HG03108 (cell line): ENCODE results near the gene PIGC.

ENCODE experiments used
- ATAC-seq: cut with Tn5 transposase; IDR thresholded peaks from one replicate; pipeline ENCODE4 v1.9.1; 2021; ENCODE audit warnings: moderate library complexity; ENCODE audit not compliant: unreplicated experiment

Gene PIGC

DNA sequence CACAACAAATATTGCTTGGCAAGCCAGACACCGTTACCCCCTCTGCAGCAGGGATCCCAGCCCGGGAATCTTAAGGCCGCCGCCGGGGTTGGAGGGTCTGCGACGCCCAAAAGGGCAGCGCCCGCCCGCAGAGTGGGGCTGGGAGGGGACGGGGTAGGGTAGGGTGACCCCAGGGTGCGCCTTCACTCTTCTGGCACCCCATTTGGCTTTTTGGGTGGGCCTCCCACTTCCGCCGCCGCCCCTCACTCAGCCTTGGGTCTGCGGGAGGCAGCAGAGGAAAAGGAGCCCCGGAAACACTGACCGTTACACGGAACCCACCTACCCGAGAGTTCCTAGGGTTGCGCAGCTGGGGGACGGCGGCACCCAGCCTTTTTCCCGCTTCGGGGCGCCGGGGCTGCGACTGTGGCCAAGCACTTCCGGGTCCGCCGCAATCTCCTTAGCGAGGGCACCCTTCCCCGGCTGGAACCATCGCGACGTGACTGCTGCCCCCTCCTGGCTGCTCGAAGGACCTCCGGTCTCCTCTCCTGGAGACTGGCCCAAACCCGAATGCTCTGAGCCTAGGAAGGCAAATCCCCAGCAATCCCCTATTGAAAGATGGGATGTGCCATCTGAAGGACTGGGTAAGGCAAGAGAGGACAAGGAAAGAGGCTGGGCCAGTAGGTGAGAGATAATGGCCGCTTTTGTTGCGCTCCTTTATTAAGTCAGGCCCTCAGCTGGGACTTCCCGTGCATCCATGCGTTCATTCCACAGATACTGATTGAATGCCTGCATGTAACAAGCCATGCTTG is at the start of gene PIGC:
Gene PIGC, minus strand, starts transcription at position 404 of the 788 bp plus-strand sequence. CDS start 1,447 bp downstream, outside the sequence.
- peak; percentile 98 for ATAC-seq

DNA sequence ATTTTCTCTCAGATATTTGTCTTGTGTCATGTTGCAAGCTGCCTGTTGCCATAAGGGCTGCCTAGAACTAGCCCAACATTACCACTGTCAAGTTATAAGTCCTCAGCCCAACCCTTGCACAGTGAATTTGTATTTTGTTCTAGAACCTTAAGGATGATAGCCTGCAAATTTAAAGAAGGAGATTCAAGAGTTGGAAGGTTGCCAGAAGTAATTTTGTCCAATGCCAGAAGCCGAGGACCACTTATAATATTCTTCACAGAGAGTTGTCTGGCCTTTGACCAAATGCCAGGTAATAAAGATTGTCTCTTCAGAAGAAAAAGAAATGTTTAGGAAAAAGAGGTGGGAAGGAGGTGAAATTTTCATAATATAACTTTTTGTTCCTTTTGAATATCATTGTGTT is 48.6 kb upstream of the PIGC start:
- no peak for ATAC-seq

DNA sequence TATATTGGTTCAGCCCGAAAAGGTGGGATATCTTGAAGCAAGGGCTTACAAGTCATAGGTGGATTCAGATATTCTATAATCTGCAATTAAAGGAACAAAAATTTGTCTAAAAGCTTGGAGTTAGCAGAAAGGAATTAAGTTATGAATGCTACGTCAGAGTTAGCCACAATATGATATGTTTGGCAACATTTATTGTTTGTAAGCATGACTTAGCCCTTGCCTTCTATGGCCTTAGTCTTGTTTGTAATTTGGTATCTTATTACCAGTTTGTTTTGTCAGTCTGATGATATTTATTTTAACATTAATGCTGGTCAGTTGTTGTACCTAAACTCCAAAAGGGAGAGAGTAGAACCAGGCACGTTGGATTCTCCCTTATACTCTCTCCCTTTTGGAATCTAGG is 46.0 kb upstream of the PIGC start:
- no peak for ATAC-seq

DNA sequence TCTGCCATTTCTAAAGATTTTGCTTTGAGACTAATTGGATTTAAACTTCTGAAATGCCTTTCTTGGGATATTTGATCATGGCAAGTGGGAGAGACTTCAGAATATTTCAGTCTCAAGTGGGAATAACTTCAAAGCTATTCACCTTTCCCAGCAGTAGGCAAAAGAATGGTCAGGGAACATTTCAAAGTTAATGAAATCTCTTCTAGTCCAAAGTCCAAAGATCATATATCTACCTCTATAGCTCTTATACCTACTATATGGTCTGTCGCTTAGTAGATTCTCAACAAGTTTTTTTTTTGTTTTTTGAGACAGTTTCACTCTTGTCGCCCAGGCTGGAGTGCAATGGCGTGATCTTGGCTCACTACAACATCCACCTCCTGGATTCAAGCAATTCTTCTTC is 44.5 kb upstream of the PIGC start:
- no peak for ATAC-seq

DNA sequence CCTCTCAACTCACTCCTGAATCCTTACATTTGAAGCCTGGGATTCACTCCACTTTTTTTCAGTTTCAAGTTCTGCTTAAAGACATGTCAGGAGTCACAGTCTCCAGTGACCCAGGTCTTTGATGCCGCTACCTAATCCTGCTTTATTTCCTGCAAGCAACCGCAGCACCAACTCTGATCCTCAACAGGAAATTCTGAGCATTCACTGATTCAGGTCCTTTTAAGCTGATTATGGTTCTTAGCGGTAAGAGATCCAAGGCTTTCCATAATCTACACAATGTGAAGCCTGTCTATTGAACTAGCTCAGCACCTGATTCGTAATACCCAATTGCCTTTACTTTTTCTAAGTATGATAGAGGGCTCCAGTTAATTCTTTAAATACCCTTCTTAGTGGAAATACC is 43.7 kb upstream of the PIGC start:
- no peak for ATAC-seq

DNA sequence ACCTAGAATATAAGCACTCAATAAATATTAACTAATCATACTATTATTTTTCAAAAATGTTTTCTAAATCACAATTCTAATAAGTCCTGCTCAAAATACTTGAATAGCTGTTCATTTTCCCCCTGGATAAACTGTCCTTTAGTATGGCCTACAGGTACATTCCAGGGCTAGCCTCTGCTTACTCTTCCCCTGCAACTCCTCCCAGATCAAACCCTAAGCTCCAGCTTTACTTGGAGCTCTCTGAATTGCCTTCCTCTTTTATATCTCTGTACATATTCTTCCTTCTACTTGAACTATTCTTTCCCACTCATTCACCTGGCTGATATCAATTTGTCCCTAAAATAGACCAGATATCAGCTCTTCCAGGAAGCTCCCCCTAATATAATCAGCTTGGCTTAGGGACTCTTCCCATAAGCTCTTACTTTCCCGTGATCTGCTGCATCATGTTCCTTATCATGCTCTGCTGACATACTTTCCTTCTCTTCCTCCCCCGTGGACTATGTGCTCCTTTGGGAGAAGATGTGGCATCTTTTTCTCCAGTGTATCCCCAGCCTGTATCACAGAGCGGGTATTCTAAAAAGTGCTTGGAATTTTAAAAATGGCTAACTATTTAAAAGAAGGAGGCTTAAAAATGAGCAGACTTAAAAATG is 43.1 kb upstream of the PIGC start:
- ATAC-seq: no peak

DNA sequence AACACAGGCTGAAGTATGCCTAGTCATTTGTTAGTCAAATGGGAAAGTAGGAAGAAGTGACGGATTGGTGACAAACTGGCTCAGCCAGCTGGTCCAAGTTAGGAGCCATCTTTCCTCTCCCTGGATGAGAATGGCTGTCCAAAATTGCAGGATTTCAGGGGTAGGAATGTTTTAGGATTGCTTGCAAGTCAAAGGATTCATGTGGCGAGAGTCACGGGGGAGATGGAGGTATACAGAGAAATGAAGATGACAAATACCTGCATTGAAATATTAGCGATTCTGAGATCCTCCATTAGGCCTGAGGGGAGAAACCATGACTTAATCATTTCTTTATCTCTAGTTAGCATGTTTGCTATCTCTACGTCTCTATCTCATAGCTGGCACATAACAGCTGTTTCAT is 41.8 kb upstream of the PIGC start:
- ATAC-seq: no peak

DNA sequence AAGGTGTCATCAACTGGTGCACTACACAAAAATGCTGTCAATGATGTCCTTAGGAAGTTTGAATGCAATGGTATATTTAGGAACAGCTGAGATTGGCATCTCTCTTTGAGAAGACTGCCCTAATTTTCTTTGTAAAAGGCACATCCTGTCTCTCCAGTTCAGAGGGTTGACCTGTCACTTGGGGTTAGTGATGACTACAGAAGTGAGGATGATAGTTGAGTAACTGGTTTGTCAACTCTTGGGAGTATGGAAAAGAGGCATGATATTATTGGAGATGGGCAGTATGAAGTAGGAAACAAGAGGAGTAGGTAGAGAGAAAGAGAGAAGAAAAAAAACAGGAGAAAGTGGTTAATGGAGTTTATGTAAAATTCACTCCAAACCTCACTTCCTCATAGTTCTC is 40.4 kb upstream of the PIGC start:
- no peak for ATAC-seq

DNA sequence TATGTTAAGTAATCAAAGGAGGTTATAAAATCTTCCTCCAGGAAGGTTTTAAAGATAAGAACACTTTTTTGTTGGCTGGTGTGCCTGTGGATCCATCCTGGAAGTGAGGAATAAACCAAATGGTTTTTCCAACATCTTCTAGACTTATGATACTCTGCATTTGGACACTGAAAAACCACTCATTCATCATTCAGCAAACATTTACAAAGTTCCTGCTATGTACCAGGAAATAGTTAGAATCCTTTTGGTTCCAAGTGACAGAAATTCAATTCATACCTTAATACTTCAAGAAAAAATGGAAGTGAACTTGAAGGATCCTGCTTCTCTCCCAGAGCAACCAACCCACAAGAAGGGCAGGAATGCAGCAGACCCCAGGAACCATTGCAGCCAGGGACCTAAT is 39.6 kb upstream of the PIGC start:
- no peak for ATAC-seq

DNA sequence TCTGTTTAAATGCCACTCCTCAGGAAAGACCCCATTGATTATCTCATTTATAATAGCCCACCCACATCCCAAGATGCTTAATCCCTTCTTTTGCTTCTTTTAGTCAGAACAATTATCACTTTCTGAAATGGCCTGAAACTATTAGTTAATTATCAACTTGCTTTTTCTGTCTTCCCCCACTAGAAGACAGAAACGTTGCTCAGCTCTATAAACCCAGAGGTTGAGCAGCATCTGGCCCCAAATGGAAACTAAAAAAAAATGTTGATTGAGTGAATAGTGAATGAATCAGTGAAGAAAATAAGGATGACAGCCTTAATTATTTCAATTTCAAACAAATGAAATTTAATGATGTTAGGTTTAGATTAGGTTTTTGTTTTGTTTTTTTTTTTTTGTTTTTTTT is 38.2 kb upstream of the PIGC start:
- no peak for ATAC-seq

DNA sequence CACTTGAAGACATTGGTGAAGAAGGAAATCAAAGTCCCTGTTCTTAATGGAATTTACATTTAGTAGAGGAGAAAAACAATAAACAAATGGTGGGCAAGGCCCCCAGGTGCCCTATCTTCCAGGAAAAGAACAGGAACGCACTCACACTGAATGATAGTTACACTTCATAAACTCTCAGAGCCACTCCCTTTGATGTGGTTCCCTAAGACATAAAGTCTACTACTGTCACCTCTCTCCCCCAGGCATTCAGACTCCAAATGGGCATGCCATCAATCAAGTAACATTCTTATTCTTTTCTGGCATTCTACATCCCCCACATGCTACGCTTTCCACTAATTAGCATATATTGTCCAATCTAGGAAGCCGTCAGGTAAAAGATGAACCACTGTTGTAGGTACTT is 36.6 kb upstream of the PIGC start:
- no peak for ATAC-seq

DNA sequence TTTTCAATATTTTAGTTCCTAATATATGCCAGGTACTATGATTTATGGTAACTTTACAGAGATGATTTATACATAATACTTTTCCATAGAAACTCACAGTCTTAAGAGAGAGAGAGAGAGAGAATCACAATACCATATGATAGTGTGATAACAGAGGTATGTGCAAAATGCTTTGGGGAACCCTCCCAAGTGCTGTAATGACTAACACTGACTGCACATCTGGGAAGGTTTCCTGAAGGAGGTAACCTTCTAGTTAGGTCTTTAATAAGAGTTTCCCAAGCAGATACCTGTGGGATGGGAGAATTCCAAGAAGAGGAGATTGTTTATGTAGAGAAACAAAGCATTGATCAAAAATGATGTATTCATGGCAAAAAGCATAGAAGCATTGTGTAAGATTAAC is 34.6 kb upstream of the PIGC start:
- no peak for ATAC-seq

DNA sequence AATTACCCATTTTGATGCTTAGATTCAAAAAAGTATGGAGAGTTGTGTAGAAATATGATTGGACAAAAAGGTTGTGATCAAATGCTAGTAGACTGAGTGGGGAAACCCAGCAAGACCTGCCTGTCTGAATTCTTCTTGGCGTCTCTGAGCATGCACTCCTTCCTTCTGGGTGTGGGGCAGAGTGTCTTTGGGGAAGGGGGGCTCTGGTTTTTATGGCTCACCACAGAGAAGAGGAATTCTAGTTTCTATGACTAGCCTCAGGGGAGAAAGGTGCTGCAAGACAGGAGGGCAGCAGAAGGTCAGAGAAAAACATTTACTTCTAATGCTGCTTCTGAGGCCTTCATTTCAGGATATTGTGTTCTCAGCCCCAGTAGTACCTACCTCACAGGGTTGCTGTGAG is 33.9 kb upstream of the PIGC start:
- no peak for ATAC-seq

DNA sequence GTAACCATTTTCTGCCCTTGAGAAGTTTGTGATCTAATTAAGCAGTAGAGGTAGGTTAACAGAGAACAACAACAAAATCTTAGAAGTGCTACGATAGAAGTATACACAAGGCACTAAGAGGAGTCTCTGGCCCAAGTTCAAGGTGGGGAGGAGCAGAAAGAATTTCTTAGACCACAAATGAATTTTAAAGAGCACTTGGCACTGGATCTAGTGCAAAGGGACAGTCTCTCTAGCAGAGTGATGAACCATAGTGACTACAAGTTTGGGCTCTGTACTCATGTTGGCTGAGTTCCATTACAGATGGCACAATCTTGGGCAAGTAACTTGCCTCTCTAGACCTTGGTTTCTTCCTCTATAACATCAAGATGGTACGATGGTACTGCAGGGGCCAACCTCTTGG is 33.3 kb upstream of the PIGC start:
- no peak for ATAC-seq

DNA sequence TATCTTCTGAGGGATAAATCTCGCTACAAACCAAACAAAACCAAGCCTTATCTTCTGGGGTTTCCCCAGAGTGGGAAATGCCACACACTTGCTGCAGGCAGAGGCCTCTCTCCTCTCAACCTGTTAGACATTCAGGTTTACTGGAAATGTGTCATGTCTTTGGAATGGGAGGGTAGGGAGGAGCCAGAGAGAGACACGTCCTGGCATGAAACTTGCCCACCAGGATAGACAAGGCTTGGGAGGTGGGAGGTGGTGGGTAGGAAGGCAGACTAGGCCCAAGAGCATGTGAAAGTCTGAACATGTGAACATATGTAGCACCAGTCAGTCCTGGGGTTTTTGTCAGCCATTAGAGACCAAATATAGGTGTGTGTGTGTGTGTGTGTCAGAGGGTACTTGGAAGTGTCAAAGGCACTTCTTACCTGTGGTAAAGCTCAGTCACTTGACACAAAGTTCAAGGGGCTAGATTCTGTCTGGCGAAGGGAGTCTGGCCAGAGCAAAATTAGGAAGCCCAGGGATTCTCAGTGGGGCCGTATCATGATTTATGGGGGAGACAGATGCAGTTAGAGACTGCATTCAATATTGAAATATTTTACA is 32.4 kb upstream of the PIGC start:
- no peak for ATAC-seq

DNA sequence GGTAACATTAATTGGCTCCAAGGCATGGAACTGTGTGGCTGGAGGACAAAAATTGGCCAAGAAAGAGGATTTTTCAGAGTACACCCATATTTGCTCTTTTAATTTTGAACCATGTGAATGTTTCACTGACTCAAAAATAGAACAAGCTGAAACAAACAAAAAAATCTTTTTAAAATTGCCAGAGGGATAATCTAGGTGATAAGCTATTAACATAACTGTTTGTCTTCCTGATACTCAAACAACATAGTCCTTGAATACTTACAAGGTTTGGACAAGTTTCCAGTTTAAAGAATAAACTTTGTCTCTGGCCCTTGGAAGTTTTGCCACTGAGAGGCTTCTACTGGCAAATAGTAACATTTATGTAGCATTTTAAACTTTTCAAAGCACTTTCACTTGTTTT is 30.0 kb upstream of the PIGC start:
- ATAC-seq: no peak

DNA sequence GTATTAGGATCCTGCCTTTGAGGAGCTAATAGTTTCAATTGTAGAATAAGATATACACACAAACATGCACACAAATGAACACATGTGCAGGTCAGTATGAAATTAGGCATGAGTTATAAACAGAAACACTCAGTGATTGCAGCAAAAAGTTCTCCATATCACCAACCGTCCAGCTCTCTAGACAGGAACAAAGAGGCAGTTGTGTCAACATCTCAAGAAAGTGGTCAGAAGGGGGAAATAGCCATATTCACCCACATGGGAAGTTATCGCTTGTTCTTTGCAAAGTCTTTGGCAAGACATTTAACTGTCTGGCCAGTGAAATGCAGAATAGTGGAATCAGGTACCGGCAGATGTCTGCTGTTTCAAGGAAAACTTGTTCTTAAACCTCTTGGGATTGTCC is 29.4 kb upstream of the PIGC start:
- ATAC-seq: no peak

DNA sequence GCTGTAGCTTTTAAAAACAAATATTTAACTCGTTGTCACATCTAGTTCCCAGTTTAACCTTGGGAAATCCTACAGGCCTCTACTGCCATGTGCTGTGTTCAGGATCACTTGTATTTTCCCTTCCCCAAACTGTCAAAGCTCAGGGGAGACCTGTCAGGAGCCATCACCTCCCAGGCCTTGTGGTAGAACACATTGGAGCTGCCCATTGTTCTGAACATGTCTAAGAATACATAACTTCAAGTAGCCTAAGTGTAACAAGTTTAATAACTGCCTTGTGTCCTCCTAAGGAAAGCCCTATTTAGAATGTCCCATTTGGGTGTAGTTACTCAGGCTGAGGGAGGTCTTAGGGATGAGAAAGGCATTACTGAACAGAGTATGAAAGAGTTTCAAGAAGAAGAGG is 28.6 kb upstream of the PIGC start:
- ATAC-seq: no peak

DNA sequence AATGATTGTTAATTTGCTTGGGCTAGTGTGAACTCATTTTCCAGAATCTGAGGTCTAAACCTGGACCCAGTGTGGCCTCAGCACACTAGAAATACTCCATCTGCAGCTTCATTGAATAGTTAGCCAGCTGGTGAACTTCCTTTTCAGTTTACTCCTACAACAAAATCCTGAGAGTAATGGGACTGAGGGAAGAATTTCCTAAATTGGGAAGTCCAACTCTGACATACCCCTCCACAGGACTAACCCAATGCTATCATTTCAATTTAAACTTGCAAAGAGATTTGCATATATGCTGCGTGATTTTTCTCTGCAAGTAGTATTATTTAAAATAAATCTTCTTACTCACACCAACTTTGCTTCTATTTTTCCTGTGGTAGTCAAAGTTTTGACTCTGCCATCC is 27.8 kb upstream of the PIGC start:
- no peak for ATAC-seq

DNA sequence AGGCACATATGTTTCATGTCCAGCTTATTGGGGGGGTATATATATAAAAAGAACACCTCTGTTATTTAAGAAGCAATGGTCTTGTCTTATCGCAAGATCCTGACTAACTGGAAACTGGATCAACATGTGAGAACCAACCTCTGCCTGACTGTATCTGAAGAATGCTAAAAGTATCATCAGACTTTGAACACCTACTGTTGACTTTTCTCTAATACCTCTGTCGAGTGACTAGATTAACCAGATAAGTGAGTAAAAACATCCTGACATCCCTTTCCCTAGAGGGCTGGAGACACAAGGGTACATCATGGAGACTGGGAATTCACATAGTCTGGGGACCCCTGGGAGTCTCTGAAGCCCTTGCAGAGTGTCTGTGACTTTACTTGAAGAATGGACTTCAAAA is 26.3 kb upstream of the PIGC start:
- ATAC-seq: no peak

DNA sequence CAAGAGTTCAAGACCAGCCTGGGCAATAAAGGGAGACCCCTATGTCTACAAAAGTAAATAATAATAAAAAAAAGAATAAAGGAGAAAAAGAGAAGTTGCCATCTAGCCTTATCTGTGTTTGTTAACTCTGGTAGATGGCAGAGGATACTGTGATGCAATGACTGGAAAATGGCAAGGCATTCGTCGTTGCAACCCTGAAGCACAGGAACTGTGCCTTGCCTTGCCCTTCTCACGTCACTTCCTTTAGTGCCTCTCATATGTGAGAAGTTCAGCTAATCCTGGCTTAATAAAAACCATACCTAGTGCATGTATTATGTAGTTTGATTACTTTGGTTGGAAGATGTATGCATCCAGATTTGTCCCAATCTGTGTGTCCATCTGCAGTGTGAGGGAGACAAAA is 25.8 kb upstream of the PIGC start:
- ATAC-seq: no peak

DNA sequence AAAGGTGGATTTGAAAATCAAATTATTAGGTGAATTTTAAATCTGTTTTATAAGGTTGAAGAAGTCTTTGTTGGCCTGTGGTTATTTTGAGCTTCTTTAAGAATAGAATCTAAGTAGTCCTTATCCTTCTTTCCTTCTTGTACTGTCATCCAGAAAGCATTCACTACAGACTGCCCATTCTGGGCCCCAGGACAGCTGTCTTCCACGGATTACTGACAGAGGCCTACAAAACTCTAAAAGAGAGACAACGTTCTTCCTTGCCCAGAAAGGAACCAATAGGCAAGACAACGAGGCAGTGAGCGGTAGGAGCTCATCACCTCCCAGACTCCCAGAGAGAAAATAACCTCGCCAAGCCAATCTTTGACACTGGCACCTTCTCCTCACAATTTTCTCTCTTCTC is 24.4 kb upstream of the PIGC start:
- ATAC-seq: no peak
